ENCODE measurements around the gene RPS26.

The RPS26 gene

DNA sequence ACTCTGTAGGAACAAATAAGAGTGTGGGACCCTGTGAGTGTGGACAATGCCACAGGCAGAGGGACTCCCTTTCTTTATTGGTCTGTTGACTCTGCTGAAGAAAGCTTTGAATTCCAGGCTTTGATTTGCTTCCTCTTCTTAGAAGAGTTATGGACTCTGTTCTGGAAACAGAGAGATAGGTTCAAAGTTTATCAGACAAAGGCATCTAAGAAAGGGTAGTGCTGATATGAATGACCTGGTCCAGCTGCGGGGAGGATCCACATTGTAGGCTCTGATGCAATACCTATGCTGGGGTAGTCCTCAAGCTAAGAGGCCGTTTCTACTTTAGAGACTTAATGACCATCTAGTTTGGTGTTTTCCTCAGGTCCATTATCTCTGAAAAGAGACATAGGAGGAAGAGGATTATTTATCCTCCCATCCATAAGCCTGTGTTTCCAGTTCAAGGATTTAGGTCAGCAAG is 31.6 kb upstream of the RPS26 start:
- Mint-ChIP-seq H3K36me3 (ENCODE audit: low read depth) (peaks cover 41% of the 10 kb centered on the region), H3K4me3 (peak overlapping the region; percentile 49), H3K9me3 (no peaks in the 10 kb centered on the region), H3K4me1 (peaks cover 68% of the 10 kb centered on the region), H3K27ac (peak overlapping the region; percentile 61), H3K27me3 (ENCODE audit: low read depth, poor library complexity) (peaks cover 3% of the 10 kb centered on the region)
- TF ChIP-seq CTCF (IDR thresholded peaks at IDR 0.05) = no peak
- DNase-seq = no peak

DNA sequence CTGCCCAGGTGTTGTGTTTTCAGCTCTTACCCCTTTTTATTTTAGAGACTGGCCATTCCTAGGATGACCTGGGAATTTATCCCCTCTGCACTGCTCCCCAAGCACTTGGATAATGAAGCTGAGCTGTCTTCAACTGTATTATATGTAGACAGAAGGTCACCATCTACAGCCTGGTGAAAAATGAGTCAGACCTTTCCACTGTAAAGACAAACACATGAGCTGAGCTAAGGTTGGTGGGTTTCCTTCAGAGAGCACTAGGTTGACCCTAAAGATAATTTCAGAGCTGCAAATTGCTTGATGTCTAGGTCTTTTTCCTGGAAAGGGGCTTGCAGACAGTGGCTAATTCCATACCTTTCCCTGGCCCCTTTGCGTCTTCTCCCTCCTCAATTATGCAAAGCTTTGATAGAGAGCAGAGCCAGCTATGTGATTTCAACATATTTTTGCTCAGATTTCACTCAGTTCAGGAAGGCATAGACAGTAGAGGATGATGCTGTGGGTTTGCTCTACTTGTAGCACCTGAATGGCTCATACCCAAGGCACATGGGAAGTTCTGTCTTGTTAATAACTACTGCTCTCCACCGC is 30.1 kb upstream of the RPS26 start:
- no peaks in the 10 kb centered on the region for H3K9me3 Mint-ChIP-seq
- no peak for TF ChIP-seq CTCF (IDR thresholded peaks at IDR 0.05)
- peaks cover 31% of the 10 kb centered on the region for H3K36me3 Mint-ChIP-seq (ENCODE audit: low read depth)
- peaks cover 3% of the 10 kb centered on the region for H3K27me3 Mint-ChIP-seq (ENCODE audit: low read depth, poor library complexity)
- no peak for DNase-seq
- H3K4me3 Mint-ChIP-seq = no peak overlapping the region
- no peak overlapping the region for H3K27ac Mint-ChIP-seq
- peaks cover 63% of the 10 kb centered on the region for H3K4me1 Mint-ChIP-seq

GRCh38 chr12:56013482-56013881 is 28.2 kb upstream of the RPS26 start:
- H3K4me3 Mint-ChIP-seq = no peak overlapping the region
- H3K4me1 Mint-ChIP-seq = peaks cover 55% of the 10 kb centered on the region
- peaks cover 42% of the 10 kb centered on the region for H3K36me3 Mint-ChIP-seq (ENCODE audit: low read depth)
- H3K9me3 Mint-ChIP-seq = no peaks in the 10 kb centered on the region
- peaks cover 3% of the 10 kb centered on the region for H3K27me3 Mint-ChIP-seq (ENCODE audit: low read depth, poor library complexity)
- peak overlapping the region; percentile 58 for H3K27ac Mint-ChIP-seq
- no peak for DNase-seq
- no peak for TF ChIP-seq CTCF (IDR thresholded peaks at IDR 0.05)

- TF ChIP-seq CTCF (IDR thresholded peaks at IDR 0.05) = no peak
- DNase-seq = no peak
- Mint-ChIP-seq H3K4me1 (peaks cover 53% of the 10 kb centered on the region), H3K27ac (no peak overlapping the region), H3K9me3 (no peaks in the 10 kb centered on the region), H3K36me3 (ENCODE audit: low read depth) (peaks cover 44% of the 10 kb centered on the region), H3K27me3 (ENCODE audit: low read depth, poor library complexity) (peaks cover 3% of the 10 kb centered on the region), H3K4me3 (no peak overlapping the region)
Observed at GRCh38 chr12:56014205-56014604, 27.5 kb upstream of the RPS26 start.

GRCh38 chr12:56017181-56017580 is 24.5 kb upstream of the RPS26 start:
- Mint-ChIP-seq H3K36me3 (ENCODE audit: low read depth) (peaks cover 31% of the 10 kb centered on the region), H3K4me3 (no peak overlapping the region), H3K4me1 (peaks cover 55% of the 10 kb centered on the region), H3K27ac (peak overlapping the region; percentile 41), H3K9me3 (no peaks in the 10 kb centered on the region), H3K27me3 (ENCODE audit: low read depth, poor library complexity) (peaks cover 3% of the 10 kb centered on the region)
- DNase-seq = no peak
- TF ChIP-seq CTCF (IDR thresholded peaks at IDR 0.05) = no peak

- no peak overlapping the region for H3K4me3 Mint-ChIP-seq
- no peak for DNase-seq
- peak overlapping the region; percentile 79 for H3K27ac Mint-ChIP-seq
- H3K4me1 Mint-ChIP-seq = peaks cover 65% of the 10 kb centered on the region
- no peaks in the 10 kb centered on the region for H3K9me3 Mint-ChIP-seq
- no peak for TF ChIP-seq CTCF (IDR thresholded peaks at IDR 0.05)
- peaks cover 27% of the 10 kb centered on the region for H3K36me3 Mint-ChIP-seq (ENCODE audit: low read depth)
- H3K27me3 Mint-ChIP-seq (ENCODE audit: low read depth, poor library complexity) = no peaks in the 10 kb centered on the region
Observed at GRCh38 chr12:56018356-56018755, 23.4 kb upstream of the RPS26 start.

Measured in nephron progenitor cell (in vitro differentiated cells).